GM20431 (cell line): ENCODE measurements around the gene CCDC7.
"Not testable (repeated sequence)": the region's sequence is repeated elsewhere in the genome, so short reads cannot be mapped to it uniquely, and the experiment has no call there.

Experiments used
- in situ Hi-C: fragments of 300-500 bp; cut with MseI, MboI; formaldehyde crosslinking; loops from one replicate; pipeline ENCODE4 v1.15.0; 2020; ENCODE audit warnings: low sequenced_read_pairs; ENCODE audit not compliant: unreplicated experiment

Gene CCDC7

GRCh38 chr10:32446536-32447406 is 831 bp downstream of the CCDC7 start:
- in situ Hi-C loops: no loop called here

- in situ Hi-C loops: no loop called here
These were observed 8.2 kb downstream of the CCDC7 start for GRCh38 chr10:32454148-32454547.

- in situ Hi-C loops: no loop called here
These were observed 13.2 kb downstream of the CCDC7 start for GRCh38 chr10:32459051-32459698.

GRCh38 chr10:32461203-32461602 is 15.3 kb downstream of the CCDC7 start:
- in situ Hi-C loops: no loop called here

GRCh38 chr10:32471232-32471631 is 25.3 kb downstream of the CCDC7 start:
- in situ Hi-C loops: no loop called here

- in situ Hi-C loops: no loop called here
These were observed 31.6 kb downstream of the CCDC7 start for GRCh38 chr10:32477499-32477898.

GRCh38 chr10:32481606-32482005 is 35.7 kb downstream of the CCDC7 start:
- in situ Hi-C loops: no loop called here

- in situ Hi-C loops: not testable (repeated sequence)
These were observed 37.1 kb downstream of the CCDC7 start for GRCh38 chr10:32483019-32483502.

GRCh38 chr10:32488038-32488437 is 42.1 kb downstream of the CCDC7 start:
- in situ Hi-C loops: not testable (repeated sequence)

- in situ Hi-C loops: no loop called here
These were observed 43.2 kb downstream of the CCDC7 start for GRCh38 chr10:32489158-32489557.

- in situ Hi-C loops: no loop called here
These were observed 44.0 kb downstream of the CCDC7 start for GRCh38 chr10:32489901-32490300.

GRCh38 chr10:32494562-32494961 is 48.6 kb downstream of the CCDC7 start:
- in situ Hi-C loops: not testable (repeated sequence)

GRCh38 chr10:32500136-32500535 is 54.2 kb downstream of the CCDC7 start:
- in situ Hi-C loops: not testable (repeated sequence)

- in situ Hi-C loops: no loop called here
These were observed 56.0 kb downstream of the CCDC7 start for GRCh38 chr10:32501906-32502305.

GRCh38 chr10:32505762-32506420 is 60.0 kb downstream of the CCDC7 start:
- in situ Hi-C loops: not testable (repeated sequence)

- in situ Hi-C loops: no loop called here
These were observed 65.7 kb downstream of the CCDC7 start for GRCh38 chr10:32511599-32511998.

- in situ Hi-C loops: no loop called here
These were observed 70.9 kb downstream of the CCDC7 start for GRCh38 chr10:32516567-32517495.

- in situ Hi-C loops: no loop called here
These were observed 84.3 kb downstream of the CCDC7 start for GRCh38 chr10:32530231-32530630.

- in situ Hi-C loops: no loop called here
These were observed 92.3 kb downstream of the CCDC7 start for GRCh38 chr10:32538256-32538655.
